GF-D8 (cell line): ENCODE data around the gene DBX1.
"Not testable (repeated sequence)": the region's sequence is repeated elsewhere in the genome, so short reads cannot be mapped to it uniquely, and the experiment has no call there.

Experiments
- DNase-seq: peaks from one replicate; lab custom pipeline; 2025; lab: John Stamatoyannopoulos, UW

DBX1 gene

DNA sequence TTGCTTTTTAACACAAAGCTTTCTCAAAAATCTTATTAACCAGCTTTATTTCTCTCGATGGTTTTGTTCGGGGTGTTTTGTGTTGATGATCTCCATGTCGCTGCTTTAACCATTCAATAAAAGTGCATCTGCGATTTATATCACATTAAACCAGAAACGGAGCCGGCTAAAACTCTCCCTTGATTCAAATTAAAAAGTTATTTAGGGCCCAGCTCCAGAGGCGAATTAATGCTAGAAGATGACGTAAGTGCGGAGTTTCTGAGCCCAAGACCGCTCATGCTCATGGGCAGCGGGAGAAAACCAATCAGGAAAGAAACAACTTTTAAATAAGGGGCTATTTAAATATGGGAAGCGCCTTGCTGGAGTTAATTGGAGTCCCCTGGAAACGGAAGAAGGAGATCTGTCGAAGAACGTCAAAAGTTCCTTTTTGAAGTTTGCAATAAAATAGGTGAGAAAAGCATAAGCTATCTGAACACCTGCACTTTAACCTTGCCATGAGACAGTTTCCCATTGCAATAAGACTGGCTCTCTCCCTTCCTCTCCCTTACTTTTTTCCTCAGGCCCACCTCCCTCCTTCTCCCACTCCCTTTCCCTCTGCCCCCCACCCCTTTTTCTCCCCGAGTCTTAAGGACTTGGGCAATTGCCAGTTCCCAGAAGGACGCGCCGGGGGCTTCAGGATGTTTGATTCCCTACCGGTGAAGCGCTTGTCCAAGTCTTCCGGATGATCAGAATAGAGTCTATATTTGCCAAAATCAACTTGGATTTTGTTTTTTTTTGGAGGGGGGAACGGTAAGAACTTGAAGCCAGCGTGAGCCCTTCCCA, 1.9 kb upstream of the DBX1 start:
- no peak for DNase-seq

DNA sequence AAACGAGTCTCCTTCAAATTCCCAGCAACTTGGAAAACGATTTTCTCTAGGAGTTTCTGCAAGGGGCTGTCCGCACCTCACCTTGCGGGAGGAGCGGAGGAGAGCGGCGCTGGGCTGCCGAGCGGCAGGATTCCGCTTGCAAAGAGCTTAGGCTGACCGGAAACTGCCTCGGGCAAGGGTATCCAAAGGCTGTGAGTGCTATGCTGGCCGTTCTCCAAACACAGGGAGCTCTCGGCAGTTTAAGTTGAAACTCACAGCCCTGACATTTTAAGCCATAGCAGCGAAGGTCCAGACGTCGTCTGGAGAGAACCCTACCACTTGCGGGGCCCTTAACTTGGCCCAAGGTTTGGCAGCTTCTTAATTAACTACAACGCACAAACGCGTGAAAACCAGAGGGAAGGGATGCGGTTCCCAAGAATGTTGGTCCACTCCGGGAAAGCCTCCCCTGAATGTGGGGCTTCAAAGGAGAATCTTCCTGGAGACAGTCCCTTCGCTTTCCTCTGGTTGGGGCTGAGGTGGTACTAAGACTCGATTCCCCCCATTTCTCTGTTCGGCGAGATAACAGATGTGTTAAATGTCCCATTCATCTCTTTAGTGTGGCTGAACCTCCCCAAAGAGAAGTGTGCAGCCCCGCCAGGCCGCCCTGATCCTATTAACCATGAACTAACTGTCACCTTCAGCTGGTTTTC, 1.1 kb upstream of the DBX1 start:
- no peak for DNase-seq

DNA sequence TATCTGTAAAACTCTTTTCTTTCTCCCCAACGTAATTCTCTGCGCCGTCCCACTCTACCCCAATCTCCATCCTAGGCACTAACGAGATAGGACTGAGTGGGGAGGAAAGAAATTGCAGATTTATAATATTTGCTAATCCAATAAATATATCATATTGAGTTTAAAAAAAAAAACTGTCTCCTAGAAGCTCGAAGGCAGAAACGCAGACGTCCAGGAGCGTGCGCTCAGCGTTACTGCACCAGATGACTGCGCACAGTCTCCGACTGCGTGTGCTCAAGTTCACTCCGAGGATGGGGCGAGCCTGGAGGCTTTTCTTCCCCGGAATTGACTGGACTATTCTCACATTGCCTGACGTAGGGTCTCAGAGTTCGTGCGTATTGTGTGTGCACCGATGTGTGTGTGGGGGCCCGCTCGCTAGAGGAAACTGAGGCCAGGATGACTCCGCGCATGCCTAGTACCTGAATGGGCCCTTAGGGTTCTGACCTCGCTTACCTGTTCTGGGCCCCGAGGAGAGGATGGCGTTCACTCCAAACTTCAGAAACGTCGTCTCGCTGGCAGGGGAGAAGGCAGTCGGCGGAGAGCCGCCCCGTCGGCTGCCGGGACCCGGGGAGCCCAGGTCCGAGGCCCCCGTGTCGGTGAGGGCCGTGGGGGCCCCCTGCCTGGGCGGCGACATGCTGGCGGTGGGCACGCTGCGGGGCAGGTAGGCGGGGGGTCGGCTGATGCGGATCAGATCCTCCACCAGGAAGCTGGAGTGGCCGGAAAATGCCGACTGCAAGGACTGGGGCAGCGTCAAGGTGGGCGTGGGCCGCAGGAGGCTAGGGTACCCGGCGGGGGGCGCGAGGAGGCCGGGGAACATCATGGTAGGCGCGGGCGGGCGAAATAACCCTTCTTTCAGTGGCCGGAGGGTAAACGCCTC, 551 bp downstream of the DBX1 start:
- no peak for DNase-seq

DNA sequence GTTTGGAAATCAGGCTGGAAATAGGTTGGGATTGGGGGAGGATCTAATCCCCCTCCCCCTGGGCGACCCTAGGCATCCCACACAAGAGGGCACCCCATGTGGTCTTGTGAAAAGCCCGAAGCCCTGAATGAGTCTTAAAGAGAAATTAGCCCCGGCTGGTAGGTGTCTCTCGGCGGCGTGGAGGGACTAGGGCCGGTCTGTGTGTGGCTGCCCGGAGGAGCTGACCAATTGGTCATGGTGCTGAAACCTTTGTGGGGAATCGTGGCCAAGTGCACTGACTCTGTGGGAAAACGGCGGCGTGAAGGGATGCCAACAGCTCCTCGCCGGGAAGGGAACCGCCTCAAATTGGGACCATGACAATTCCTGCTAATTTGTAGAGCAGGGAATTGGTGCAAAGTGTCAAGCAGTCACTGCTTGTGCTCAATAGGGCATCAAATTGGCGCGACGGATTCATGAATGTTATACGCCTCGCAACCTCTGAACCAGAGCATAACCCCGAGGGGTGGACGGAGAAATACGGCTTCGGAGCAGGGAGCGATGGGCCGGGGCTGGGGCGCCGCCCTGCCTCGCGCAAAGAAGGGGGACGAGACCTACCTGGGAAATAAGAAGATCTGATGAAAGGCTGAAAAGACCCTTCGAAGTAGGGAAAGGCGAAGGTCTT, 1.5 kb downstream of the DBX1 start:
- DNase-seq: no peak

DNA sequence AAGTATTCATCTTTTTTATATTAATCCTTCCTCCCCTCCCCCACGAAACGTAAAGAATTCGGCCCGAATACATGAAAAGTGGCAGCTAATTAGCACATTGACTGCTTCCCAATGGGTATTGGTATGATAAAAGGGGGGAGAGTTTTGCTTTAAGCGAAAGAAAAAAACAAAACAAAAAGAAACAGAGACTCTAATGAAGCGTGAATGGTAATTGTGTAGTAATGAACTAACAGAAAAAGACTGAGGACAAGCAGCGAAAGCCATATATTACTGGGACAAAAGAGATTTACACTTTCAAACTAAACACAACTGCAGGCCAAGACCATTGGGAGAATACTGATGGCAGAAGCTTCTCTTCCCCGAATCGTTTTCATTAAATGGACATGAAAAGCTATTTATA, 2.5 kb downstream of the DBX1 start:
- DNase-seq: no peak

DNA sequence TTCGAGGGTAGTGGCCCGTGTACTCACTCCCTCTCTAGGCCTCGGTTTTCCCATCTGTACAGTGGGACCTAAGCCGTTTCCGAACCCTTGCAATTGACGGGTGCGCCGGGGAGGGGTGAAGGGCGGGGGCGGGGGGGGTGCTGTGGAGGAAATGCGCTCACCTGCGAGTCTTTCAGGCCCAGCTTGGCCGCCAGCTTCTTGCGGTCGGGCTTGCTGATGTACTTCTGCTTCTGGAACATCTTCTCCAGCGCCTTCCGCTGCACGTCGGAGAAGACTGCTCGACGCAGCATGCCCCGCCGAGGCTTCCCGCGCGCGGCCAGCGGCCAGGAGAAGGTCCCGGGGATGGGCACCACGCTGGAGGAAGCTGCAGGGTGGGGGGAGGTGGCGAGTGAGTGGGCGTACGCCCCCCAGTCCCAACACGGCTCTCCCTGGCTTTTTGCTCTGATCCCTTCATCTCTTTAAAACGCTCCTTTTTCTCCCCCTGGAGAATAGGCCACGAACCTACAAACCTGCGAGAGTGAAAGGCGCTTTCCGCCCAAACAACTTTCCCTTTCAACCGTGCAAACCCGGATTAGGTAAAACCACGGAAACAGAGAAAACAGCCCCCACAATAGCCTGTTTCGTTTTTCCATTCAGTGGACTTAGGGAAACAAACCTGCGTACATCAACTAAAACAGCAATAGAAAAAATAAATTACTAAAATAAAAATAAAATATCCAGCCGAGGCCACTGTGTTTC, 3.2 kb downstream of the DBX1 start:
- no peak for DNase-seq

DNA sequence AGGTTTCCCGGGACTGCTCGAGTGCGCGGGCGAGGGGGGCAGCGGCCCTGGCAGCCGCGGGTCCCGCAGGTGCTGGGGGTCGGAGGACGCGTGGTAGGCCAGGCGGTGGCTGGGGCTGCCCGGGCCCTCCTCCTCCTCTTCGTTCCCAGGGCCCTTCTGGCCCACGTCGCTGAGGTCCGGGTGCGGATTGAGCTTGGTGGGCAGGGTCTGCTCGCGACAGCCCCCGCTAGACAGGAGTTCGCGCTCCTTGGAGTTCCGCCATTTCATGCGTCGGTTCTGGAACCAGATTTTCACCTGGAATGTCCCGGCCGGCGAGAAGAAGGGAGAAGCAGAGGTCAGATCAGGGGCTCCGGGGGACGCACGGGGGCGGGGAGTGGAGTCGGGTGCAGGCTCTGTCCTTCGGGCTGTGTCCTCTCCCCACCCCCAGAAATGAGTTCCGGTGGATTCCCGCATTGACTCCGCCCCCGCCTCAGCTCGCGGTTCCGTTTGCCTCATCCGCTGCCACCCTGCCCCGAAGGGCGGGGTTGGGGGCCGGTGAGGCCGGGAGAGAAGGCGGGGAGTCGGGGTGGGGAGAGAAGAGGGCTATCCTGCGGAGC, 3.9 kb downstream of the DBX1 start:
- DNase-seq: no peak

DNA sequence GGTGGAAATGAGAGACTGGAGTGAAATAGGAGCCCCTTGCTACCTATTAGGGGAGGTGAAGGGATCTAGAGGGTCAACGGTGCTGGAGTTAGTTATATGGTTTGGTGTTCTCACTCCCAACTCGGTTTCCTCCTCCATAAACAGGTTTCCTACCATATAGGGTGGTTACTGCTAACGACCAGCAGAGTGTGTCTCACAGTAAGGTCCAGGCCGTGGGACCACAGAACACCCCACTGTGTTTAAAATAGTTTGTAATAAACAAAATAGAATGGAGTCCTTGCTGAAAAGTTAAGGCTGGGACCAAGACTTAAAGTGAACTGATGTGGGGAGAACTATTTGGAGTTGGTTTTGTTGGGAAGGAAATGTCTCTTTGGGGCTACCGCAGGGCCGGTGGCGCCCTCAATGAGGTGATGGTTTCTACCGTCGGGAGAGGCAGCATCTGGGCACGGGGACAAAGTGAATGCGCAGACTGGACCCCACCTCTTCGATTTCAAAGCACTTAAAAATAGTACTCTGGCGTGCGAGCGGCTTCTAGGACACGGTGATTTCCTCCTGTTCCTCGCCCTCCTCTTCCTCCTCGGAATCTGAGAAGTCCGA, 4.5 kb downstream of the DBX1 start:
- no peak for DNase-seq

DNA sequence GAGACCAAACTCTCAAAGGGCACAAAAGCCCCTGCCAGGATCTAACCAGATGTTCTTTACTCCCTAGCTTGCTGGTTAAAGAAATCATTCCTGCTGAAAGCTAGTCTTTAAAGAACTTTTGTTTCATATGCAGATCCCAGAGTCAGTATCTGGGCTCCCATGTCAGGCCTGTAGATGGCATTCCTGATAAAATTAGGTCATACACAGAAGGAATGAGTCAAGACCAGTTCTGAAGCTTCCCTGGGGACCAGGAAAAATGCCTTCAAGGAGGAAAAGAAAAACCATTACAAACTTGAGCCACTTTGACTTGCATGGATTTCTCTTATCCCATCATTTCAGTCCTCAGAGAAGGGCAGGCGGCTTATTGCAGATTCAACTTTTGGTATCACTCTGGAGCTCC, 5.9 kb downstream of the DBX1 start:
- DNase-seq: no peak

DNA sequence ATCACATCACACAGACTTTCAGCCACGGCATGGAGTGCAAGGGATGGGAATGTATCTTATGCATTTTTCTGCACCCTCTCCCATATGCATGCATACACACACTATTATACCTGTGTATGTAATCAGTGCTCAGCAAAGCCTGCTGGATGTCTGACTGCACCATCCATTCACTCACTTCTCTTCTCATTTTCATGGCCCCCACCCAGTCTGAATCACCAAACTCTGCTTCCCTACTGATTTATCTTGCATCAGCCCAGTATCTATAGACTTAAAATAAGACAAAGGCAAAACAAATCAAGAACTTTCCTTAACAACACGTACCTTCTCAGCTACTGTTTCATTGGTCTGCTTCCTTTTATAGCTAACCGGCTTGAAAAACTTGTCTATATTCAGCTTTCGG, 21.6 kb downstream of the DBX1 start:
- DNase-seq: no peak

DNA sequence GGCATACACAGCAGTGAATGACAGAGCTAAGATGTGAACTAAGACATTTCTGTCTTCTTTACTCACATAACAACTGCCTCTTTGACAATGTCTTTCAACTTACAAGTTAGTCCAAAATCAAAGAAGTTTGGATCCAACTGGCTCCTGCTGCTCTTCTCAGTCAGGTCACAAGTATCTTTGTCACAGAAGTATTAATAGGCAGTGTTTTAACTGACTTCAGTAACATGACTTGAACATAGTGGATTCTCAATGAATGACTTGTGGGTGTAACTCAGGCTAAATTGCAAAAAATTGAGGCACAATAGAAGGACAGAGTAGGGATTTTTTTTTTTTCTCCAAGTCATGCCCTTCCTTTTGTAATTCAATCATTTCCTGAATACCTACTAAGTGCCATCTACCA, 22.6 kb downstream of the DBX1 start:
- DNase-seq: no peak

DNA sequence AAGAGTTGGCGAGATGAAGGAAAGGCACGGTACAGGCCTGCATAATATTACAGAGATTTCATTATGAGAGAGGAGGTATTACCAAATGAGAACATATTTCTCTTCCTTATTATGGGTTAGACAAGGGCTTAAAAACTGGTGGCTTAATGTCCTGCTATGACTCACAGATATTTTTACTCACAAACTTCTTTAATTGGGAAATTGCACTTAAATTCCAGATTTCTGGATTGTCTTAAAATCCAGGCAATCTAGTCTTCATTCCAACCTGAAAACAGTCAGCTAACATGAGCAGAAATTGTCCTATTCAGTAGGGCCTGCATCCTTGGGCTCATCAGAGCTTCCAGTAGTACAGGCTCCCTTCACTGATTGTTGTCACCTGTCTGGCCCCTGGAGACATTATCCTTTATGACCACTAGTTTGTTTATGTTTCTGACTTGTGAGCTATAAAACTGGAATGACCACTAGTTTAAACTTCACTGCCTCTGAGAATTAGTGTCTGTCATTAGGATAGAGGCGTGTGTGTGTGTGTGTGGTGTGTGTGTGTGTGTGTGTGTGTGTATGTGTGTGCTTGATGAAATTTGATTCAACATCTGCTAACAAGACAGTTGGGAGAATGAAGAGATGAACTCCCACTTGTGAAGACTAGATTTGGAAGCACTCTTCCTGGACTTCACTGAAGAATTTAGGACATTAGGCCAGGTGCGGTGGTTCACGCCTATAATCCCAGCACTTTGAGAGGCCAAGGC, 25.1 kb downstream of the DBX1 start:
- no peak for DNase-seq

DNA sequence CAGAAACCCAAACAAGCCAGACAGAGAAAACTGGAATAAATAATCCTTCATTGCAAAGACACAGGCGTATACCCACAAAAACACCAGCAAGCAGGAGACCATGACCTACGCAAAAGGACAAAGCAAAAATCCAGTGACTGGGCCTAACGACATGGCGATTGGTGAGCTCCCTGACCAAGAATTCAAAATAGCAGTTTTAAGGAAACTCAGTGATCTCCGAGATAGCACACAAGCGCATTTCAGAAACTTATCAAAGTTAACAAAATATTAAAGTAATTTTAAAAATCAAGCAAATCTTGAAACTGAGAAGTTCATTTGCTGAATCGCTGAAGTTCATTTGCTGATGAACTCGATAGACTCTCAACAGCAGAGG, 27.6 kb downstream of the DBX1 start:
- no peak for DNase-seq

DNA sequence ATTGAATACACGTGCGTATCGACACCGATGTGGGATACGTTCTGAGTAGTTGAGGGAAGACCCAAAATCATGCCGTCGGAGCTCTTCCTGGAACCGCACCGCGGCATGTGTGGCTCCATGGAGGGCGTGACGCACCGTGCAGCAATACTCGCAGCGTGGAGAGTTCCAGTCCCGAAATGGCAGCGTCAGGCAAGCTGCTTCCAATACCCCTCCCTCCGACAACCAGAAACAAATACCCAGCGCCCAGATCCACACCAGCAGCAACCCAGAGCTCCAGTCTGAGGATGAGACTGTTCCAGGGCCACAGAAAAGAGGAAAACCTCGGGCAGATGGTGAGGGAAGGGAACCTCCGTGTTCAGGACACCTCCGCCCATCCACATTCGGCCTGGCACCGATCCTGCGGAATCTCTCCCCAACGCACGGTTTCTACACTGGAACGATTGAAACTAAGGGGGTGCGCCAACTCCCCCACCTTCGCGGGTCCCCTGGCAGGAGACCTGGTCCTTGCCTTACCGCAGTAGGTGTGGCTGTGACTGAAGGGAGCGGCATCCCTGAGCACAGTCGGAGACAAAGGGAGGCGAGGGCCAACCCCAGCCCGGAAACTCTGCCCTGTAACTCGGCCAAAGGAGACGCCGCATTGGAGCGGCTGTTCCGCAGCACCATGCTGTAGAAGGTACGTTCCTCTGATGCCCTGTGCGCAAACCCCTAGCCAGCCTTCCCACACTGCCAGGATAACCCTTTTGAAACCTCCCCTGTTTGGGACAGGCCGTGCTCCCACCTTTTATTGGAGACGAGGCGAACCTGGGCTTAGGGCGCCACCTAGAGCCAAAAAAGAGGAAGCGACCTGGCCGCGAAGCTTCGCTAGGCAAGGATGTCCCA, 28.2 kb downstream of the DBX1 start:
- DNase-seq: no peak

DNA sequence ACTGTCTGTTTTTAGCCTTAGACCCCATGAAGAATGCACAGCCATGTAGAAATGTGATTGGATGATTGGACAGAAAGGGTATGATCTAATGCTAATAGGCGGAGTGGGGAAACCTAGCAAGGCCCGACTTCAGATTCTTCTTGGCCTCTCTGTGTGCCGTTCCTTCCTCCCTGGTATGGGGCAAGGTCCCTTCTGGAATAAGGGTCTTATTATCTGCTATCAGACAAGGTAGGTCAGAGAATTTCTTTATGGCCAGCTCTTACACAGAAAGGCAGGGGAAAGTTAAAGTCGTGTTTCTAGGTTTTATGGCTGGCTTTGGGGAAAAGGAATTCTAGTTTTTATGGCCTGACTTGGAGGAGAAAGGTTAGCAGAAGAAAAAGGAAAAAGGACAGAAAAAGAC, 30.6 kb downstream of the DBX1 start:
- no peak for DNase-seq

DNA sequence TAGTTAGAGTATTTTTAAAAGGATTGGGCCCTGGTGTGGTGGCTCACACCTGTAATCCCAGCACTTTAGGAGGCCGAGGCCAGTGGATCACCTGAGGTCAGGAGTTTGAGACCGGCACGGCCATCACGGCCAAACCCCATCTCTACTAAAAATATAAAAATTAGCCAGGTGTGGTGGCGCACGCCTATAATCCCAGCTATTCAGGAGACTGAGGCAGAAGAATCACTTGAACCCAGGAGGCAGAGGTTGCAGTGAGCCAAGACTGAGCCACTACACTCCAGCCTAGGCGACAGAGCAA, 31.8 kb downstream of the DBX1 start:
- DNase-seq: not testable (repeated sequence)

DNA sequence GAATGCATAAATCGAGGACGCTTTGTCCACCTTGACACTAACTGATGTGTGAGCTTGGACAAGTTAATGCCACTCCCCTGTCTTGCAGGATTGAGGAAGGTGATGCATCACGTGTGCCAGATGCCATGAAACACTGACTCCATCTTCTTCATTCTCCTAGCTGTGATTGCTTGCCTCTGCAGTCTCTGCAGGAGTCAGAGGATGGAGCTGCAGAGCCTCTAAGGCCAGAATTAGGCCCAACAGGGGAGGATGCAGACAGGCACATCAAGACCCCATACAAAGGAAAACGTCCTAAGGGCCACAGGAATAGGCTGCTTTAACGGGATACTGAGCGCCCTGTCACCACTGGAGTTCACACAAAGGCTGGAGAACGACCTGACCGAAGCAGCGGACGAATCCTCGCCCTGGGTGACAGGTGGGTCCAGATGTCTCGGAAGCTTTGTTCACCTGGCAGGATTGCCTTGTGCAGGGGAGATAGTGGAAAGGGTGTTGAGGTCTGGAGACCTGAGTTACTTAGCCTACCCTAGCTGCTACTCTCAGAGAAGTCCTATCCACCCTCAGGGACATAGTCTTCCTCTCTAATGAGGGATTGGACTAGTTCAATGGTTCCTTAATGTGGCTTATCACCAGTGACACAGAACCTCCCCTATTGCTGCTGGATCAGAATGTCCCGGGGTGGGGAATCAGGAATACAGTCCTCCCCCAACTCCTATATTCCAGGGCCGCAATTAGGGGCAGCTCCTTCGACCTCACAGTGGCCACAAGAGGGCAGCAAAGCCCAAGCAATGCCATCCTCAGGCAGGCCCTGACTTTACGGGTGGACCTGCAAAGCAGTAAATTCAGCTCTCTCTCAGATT, 32.4 kb downstream of the DBX1 start:
- DNase-seq: no peak

DNA sequence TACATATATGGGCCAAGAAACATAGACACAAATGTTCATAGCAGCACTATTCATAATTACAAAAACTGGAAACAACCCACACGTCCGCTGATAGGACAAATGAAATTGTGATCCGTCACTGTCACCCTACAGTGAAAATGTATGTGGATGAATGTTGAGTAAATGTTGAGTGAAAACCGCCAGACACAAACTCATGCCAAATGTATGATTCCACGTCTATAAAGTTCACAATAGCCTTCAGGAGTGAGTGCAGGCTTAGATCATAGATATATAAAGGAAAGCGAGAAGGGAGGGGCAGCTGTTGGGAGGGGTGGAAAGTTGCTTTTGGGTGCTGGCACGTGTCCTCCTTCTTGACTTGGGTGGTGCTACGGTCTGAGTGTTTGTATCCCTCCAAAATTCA, 33.6 kb downstream of the DBX1 start:
- no peak for DNase-seq
